ENCODE data around the gene CROCC2. TPM values are rescaled to one million over a fixed set of nuclear protein-coding genes. Genes with fewer than 3 reads are reported as not detected.

Gene CROCC2
- total and polyA plus RNA-seq, 7 donors: 0.01 TPM; not detected in 6

- no peaks in the 10 kb centered on the region for H3K4me1 ChIP-seq
- intact Hi-C loops (cut with DNase I): no loop called here
- H3K36me3 ChIP-seq (ENCODE audit: insufficient read depth in 1 of 2, low read depth in 1 of 2): no peaks in the 10 kb centered on the region
- TF ChIP-seq, protein P1, sequence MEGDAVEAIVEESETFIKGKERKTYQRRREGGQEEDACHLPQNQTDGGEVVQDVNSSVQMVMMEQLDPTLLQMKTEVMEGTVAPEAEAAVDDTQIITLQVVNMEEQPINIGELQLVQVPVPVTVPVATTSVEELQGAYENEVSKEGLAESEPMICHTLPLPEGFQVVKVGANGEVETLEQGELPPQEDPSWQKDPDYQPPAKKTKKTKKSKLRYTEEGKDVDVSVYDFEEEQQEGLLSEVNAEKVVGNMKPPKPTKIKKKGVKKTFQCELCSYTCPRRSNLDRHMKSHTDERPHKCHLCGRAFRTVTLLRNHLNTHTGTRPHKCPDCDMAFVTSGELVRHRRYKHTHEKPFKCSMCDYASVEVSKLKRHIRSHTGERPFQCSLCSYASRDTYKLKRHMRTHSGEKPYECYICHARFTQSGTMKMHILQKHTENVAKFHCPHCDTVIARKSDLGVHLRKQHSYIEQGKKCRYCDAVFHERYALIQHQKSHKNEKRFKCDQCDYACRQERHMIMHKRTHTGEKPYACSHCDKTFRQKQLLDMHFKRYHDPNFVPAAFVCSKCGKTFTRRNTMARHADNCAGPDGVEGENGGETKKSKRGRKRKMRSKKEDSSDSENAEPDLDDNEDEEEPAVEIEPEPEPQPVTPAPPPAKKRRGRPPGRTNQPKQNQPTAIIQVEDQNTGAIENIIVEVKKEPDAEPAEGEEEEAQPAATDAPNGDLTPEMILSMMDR (IDR thresholded peaks at IDR 0.05): no peak
- ATAC-seq: peak; percentile 38 to 69 (median 66)
- 58 to 67% (median 63%) methylated on average over 12 to 13 of the region's 13 CpGs for WGBS, 3 donors
- DNase-seq: peak; percentile 80 to 85
- no peaks in the 10 kb centered on the region for H3K9me3 ChIP-seq
- peaks cover 0 to 3% (median 0%) of the 10 kb centered on the region in 3 donors for H3K27me3 ChIP-seq (ENCODE audit: insufficient read depth in 3 of 3, low read length in 2 of 3)
- no peak overlapping the region for H3K4me3 ChIP-seq
- H3K27ac ChIP-seq: no peak overlapping the region
Measured at GRCh38 chr2:240921311-240921994, 15.3 kb downstream of the CROCC2 start.

GRCh38 chr2:240921995-240922244 is 15.8 kb downstream of the CROCC2 start:
- WGBS, 3 donors: 68 to 90% (median 88%) methylated on average over 1 of the region's 1 CpG
- no peaks in the 10 kb centered on the region for H3K36me3 ChIP-seq (ENCODE audit: insufficient read depth in 1 of 2, low read depth in 1 of 2)
- TF ChIP-seq, protein P1 (IDR thresholded peaks at IDR 0.05): no peak
- DNase-seq (no peak), ATAC-seq (peak in 1 of 4 donors; percentile 9)
- no peak overlapping the region for H3K27ac ChIP-seq
- no peaks in the 10 kb centered on the region for H3K9me3 ChIP-seq
- H3K27me3 ChIP-seq (ENCODE audit: insufficient read depth in 3 of 3, low read length in 2 of 3): peaks cover 0 to 2% (median 0%) of the 10 kb centered on the region in 3 donors
- no peaks in the 10 kb centered on the region for H3K4me1 ChIP-seq
- no peak overlapping the region for H3K4me3 ChIP-seq
- intact Hi-C loops (cut with DNase I): no loop called here

GRCh38 chr2:240922245-240922981 is 16.3 kb downstream of the CROCC2 start:
- H3K27me3 ChIP-seq (ENCODE audit: insufficient read depth in 3 of 3, low read length in 2 of 3): no peaks in the 10 kb centered on the region
- H3K4me3 ChIP-seq: no peak overlapping the region
- intact Hi-C loops (cut with DNase I): no loop called here
- no peaks in the 10 kb centered on the region for H3K9me3 ChIP-seq
- TF ChIP-seq, protein P1 (IDR thresholded peaks at IDR 0.05): no peak
- no peaks in the 10 kb centered on the region for H3K4me1 ChIP-seq
- DNase-seq: no peak
- 66 to 84% (median 71%) methylated on average over 18 of the region's 18 CpGs for WGBS, 3 donors
- H3K27ac ChIP-seq: no peak overlapping the region
- no peak for ATAC-seq
- H3K36me3 ChIP-seq (ENCODE audit: insufficient read depth in 1 of 2, low read depth in 1 of 2): no peaks in the 10 kb centered on the region

GRCh38 chr2:240922982-240923537 is 16.9 kb downstream of the CROCC2 start:
- DNase-seq: peak; percentile 12 to 48
- ATAC-seq: no peak
- Histone ChIP-seq H3K9me3 (no peaks in the 10 kb centered on the region), H3K4me3 (no peak overlapping the region), H3K36me3 (ENCODE audit: insufficient read depth in 1 of 2, low read depth in 1 of 2) (no peaks in the 10 kb centered on the region), H3K4me1 (no peaks in the 10 kb centered on the region), H3K27me3 (ENCODE audit: insufficient read depth in 3 of 3, low read length in 2 of 3) (no peaks in the 10 kb centered on the region), H3K27ac (no peak overlapping the region)
- WGBS, 3 donors: 55 to 75% (median 67%) methylated on average over 13 to 15 of the region's 15 CpGs
- intact Hi-C loops (cut with DNase I): no loop called here
- TF ChIP-seq, protein P1 (IDR thresholded peaks at IDR 0.05): no peak

All from psoas muscle (tissue), 8 donors.